GM23248 (cell line): ENCODE data around the gene HES4.

ENCODE experiments used
- EZH2 ChIP-seq: fragments of 200-600 bp; sonication (generic); IDR thresholded peaks from 2 replicates; pipeline ENCODE4 v1.6.1; 2018; ENCODE audit warnings: antibody characterized with exemption, mild to moderate bottlenecking; ENCODE audit not compliant: insufficient read depth, poor library complexity, severe bottlenecking
- EZH2phosphoT487 ChIP-seq: fragments of 200-600 bp; sonication (generic); IDR thresholded peaks from 2 replicates; pipeline ENCODE4 v1.6.1; 2018; ENCODE audit warnings: antibody characterized with exemption, moderate library complexity, mild to moderate bottlenecking, low read depth; ENCODE audit not compliant: insufficient read depth

DNA sequence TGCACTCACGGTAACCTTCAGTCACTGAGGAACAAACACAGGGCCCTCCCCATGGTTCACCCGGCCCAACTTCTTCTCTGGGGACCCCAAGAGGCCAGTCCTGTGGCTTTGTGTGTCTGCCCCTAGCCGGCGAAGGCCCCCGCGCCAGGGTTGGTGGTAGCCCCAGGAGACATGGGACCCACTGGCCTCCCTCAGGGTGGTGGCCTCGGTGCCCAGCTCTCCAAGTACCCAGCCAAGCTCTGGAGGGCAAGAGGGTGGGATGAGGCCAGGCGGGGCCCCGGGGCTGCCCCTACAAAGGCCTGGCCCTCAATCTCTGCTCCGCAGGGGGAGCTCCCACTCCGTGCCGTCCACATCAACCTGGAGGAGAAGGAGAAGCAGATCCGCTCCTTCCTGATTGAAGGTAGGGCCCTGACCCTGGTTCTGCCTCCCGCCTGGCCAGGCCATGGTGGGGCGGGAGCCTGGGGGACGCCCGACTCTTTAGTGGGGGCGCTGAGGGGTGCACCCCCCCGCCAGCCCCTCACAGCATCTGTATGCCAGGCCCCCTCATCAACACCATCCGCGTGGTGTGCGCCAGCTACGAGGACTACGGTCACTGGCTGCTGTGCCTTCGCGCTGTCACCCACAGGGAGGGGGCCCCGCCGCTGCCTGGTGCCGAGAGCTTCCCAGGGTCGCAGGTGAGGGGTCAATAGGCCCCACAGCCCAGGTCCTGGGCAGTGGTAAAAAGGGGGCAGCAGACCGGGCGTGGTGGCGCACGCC is 28.0 kb downstream of the HES4 start:
- TF ChIP-seq EZH2 (no peak), EZH2phosphoT487 (no peak)
